Parathyroid adenoma (tissue), 2 donors: ENCODE measurements around the gene B4GALT2.
A peak's percentile ranks its signal among the peaks of the same experiment; 100 is the strongest.

ENCODE experiments used
- H2AFZ ChIP-seq: fragments of 300-600 bp; sonication (generic); one replicate; pipeline ENCODE4 v1.7.0; 2017; ENCODE audit warnings: antibody characterized with exemption, mild to moderate bottlenecking
- H3K27ac ChIP-seq: fragments of 300-600 bp; sonication (generic); one replicate; pipeline ENCODE4 v1.7.0; 2017
- H3K27me3 ChIP-seq: fragments of 300-600 bp; sonication (generic); one replicate; pipeline ENCODE4 v1.7.0; 2017; ENCODE audit warnings: low read length; ENCODE audit not compliant: control insufficient read depth, insufficient read depth
- H3K36me3 ChIP-seq: fragments of 300-600 bp; sonication (generic); one replicate; pipeline ENCODE4 v1.7.0; 2017; ENCODE audit warnings: low read length; ENCODE audit not compliant: control insufficient read depth, insufficient read depth
- H3K4me1 ChIP-seq: fragments of 300-600 bp; sonication (generic); one replicate; pipeline ENCODE4 v1.7.0; 2017; ENCODE audit warnings: control low read depth
- H3K4me2 ChIP-seq: fragments of 300-600 bp; sonication (generic); one replicate; pipeline ENCODE4 v1.7.0; 2017; ENCODE audit warnings: low read length
- H3K4me3 ChIP-seq: fragments of 300-600 bp; sonication (generic); one replicate; pipeline ENCODE4 v1.7.0; 2017; ENCODE audit warnings: low read depth, low read length
- H3K79me2 ChIP-seq: fragments of 300-600 bp; sonication (generic); one replicate; pipeline ENCODE4 v1.7.0; 2017; ENCODE audit warnings: control low read depth
- H3K9ac ChIP-seq: fragments of 300-600 bp; sonication (generic); one replicate; pipeline ENCODE4 v1.7.0; 2017; ENCODE audit warnings: mild to moderate bottlenecking
- H3K9me3 ChIP-seq: fragments of 300-600 bp; sonication (generic); one replicate; pipeline ENCODE4 v1.7.0; 2017; ENCODE audit warnings: low read length; ENCODE audit not compliant: control insufficient read depth
- TF ChIP-seq, protein P1 (sequence below): fragments of 300-600 bp; sonication (generic); IDR thresholded peaks from one replicate; pipeline ENCODE4 v1.7.0; 2017; ENCODE audit warnings: antibody characterized with exemption, mild to moderate bottlenecking
- donor health status: primary hyperparathyroidism.

Gene B4GALT2

DNA sequence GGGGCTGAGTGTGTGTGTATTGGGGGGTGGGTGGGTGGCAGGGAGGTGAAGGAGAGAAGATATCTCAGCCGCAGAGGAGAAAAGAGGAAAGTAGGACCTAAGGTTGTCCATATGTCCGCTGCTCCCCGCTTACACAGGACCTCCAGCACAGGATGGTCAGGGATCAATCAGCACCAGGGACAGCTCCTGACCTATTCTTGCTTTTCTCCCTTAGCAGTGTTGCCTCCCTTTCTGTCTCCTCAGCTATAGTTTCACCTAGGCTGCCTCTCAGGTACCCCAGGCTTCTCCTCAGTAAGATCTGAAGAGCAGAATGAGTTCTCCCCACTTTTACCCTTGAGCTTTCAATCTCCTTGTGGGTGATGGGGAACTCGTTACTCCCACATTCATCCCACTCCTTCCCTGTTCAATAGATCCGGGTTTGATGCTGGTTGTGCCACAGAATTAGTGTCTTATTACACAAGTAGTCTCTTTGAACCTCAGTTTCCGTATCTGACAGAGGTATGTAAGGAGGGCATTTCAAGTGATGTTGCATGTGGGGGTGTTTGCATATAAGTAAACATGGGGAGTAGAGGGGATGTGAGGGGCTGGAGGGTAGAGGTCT is 10.6 kb upstream of the B4GALT2 start:
- H3K9ac ChIP-seq: no peak overlapping the region
- H3K79me2 ChIP-seq: no peaks in the 10 kb centered on the region
- H3K27me3 ChIP-seq: no peaks in the 10 kb centered on the region
- H3K9me3 ChIP-seq: no peaks in the 10 kb centered on the region
- no peak overlapping the region for H3K4me2 ChIP-seq
- no peak overlapping the region for H2AFZ ChIP-seq
- no peaks in the 10 kb centered on the region for H3K4me1 ChIP-seq
- TF ChIP-seq, protein P1, sequence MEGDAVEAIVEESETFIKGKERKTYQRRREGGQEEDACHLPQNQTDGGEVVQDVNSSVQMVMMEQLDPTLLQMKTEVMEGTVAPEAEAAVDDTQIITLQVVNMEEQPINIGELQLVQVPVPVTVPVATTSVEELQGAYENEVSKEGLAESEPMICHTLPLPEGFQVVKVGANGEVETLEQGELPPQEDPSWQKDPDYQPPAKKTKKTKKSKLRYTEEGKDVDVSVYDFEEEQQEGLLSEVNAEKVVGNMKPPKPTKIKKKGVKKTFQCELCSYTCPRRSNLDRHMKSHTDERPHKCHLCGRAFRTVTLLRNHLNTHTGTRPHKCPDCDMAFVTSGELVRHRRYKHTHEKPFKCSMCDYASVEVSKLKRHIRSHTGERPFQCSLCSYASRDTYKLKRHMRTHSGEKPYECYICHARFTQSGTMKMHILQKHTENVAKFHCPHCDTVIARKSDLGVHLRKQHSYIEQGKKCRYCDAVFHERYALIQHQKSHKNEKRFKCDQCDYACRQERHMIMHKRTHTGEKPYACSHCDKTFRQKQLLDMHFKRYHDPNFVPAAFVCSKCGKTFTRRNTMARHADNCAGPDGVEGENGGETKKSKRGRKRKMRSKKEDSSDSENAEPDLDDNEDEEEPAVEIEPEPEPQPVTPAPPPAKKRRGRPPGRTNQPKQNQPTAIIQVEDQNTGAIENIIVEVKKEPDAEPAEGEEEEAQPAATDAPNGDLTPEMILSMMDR: no peak
- H3K4me3 ChIP-seq: no peak overlapping the region
- no peaks in the 10 kb centered on the region for H3K36me3 ChIP-seq
- H3K27ac ChIP-seq: no peak overlapping the region

GRCh38 chr1:43969416-43969745 is 9.6 kb upstream of the B4GALT2 start:
- Histone ChIP-seq H3K4me3 (no peak overlapping the region), H3K27ac (no peak overlapping the region), H3K4me2 (peak overlapping the region; percentile 55), H3K9ac (no peak overlapping the region), H3K36me3 (no peaks in the 10 kb centered on the region), H3K9me3 (no peaks in the 10 kb centered on the region), H3K79me2 (no peaks in the 10 kb centered on the region), H3K4me1 (peaks cover 7% of the 10 kb centered on the region), H2AFZ (peak overlapping the region; percentile 43), H3K27me3 (no peaks in the 10 kb centered on the region)
- TF ChIP-seq, protein P1: no peak

DNA sequence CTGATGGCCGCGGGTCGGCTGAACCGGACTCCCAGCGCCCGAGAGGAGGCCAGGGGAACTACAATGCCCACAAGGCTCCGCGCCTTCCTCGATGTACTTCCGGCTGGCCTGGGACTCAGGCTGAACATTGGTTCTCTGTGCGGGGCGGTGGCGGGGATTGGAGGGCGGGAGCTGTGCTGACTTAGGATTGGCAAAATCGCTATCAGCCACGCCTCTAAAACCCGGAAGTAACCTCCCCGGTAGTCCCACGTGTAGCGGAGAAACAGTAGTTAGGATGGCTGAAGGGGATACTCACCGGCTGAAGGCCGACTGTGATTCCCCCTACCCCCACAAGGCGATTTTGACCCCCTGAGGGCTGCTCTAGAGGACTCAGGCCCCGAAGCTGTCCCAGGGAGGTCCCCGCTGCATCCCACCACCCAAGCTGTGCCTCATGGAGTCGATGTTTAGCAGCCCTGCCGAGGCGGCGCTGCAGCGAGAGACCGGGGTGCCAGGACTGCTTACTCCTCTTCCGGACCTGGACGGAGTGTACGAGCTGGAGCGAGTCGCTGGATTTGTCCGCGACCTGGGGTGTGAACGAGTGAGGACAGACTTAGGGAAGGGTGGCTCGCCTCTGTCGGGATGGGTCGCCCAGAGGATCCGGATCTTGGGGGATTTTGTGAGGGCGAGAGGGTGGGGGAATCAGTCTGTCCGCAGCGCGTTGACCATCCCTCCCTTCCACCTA is 9.1 kb upstream of the B4GALT2 start, which contains the start of gene DPH2:
DPH2 (plus strand) TSS at position 265 of the 721 bp plus-strand sequence; CDS start at position 431, 166 bp downstream.
- Histone ChIP-seq H3K27ac (no peak within 1 kb of the TSS), H3K4me2 (peak within 1 kb of the TSS; percentile 92), H3K9me3 (no peaks in the 10 kb centered on the region), H3K27me3 (no peaks in the 10 kb centered on the region), H3K4me3 (peak within 1 kb of the TSS; percentile 97), H3K4me1 (peaks cover 7% of the 10 kb centered on the region), H3K9ac (no peak within 1 kb of the TSS), H2AFZ (peak within 1 kb of the TSS; percentile 70), H3K36me3 (no peaks in the 10 kb centered on the region), H3K79me2 (no peaks in the 10 kb centered on the region)
- TF ChIP-seq, protein P1: no peak

DNA sequence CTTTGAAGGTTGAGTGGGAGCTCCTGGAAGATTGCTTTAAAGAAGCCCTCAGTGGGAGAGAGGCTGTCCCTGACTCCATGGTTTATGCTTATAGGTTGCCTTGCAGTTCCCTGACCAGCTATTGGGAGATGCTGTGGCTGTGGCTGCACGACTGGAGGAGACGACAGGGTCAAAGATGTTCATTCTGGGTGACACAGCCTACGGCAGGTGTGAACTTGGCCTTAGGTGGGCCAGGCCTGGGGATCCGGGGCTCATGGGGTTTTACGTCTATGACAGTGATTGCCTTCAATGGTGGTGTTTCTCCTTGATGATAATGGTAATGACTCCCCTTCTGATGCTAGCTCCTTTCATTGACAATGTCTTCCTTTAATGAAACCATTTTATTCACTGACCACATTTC is 8.5 kb upstream of the B4GALT2 start:
- Histone ChIP-seq H3K4me2 (peak overlapping the region; percentile 92), H3K4me3 (peak overlapping the region; percentile 97), H3K9me3 (no peaks in the 10 kb centered on the region), H3K36me3 (no peaks in the 10 kb centered on the region), H3K79me2 (no peaks in the 10 kb centered on the region), H3K27me3 (no peaks in the 10 kb centered on the region), H3K27ac (no peak overlapping the region), H3K9ac (no peak overlapping the region), H2AFZ (no peak overlapping the region), H3K4me1 (peaks cover 7% of the 10 kb centered on the region)
- TF ChIP-seq, protein P1: no peak
